Esophagus squamous epithelium (tissue), 4 donors: ENCODE measurements around the gene EPHA4.

ENCODE experiments used
- CTCF ChIP-seq, 6 experiments: fragments of 450-650 bp in 4 of 6; fragments of 200-600 bp in 2 of 6; sonication (generic) in 2 of 6; IDR thresholded peaks; one replicate each; pipeline ENCODE4 v1.5.1; 2016 to 2019; ENCODE audit warnings: antibody characterized with exemption in 6 of 6, mild to moderate bottlenecking in 4 of 6, moderate library complexity in 4 of 6
- POLR2A ChIP-seq, 4 donors: fragments of 450-650 bp; IDR thresholded peaks; one replicate each; pipeline ENCODE4 v1.6.1; 2017; ENCODE audit warnings: antibody characterized with exemption in 4 of 4, mild to moderate bottlenecking in 4 of 4, moderate library complexity in 3 of 4

- no peak for TF ChIP-seq POLR2A (IDR thresholded peaks at IDR 0.05)
- TF ChIP-seq CTCF (IDR thresholded peaks at IDR 0.05), result no peak
Observed at GRCh38 chr2:221532641-221533040, 39.5 kb downstream of the EPHA4 start.
